Body of pancreas (tissue), 4 donors: Measurements from ENCODE around the gene NATD1.

ENCODE experiments used
- POLR2A ChIP-seq, 3 donors: fragments of 450-650 bp; IDR thresholded peaks; one replicate each; pipeline ENCODE4 v1.6.1; 2016; ENCODE audit warnings: antibody characterized with exemption in 3 of 3, mild to moderate bottlenecking in 2 of 3
- TF ChIP-seq, protein P1 (sequence below), 7 experiments: fragments of 450-650 bp in 4 of 7; fragments of 200-600 bp in 3 of 7; sonication (generic) in 3 of 7; IDR thresholded peaks; one replicate each; pipeline ENCODE4 v1.5.1; 2016 to 2019; ENCODE audit warnings: antibody characterized with exemption in 7 of 7

DNA sequence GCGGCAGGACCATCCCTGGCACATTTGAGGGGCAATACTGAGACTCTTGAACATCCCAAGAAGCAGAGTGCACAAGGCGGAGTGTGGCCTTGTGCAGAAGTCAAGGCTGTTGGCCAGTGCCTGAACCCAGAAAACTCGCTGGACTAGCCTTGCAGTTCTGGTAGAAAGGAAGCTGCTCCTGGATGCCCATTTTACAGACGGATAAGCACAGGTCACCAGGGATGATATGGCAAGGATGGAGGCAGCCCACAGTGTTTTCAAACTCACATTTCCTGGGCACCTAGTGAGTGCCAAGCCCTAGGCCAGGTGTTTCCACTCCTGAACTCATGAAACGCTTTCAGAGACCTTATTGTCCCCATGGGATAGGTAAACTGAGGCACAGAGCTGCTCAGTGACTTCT is 29.6 kb upstream of the NATD1 start:
- TF ChIP-seq, protein P1, sequence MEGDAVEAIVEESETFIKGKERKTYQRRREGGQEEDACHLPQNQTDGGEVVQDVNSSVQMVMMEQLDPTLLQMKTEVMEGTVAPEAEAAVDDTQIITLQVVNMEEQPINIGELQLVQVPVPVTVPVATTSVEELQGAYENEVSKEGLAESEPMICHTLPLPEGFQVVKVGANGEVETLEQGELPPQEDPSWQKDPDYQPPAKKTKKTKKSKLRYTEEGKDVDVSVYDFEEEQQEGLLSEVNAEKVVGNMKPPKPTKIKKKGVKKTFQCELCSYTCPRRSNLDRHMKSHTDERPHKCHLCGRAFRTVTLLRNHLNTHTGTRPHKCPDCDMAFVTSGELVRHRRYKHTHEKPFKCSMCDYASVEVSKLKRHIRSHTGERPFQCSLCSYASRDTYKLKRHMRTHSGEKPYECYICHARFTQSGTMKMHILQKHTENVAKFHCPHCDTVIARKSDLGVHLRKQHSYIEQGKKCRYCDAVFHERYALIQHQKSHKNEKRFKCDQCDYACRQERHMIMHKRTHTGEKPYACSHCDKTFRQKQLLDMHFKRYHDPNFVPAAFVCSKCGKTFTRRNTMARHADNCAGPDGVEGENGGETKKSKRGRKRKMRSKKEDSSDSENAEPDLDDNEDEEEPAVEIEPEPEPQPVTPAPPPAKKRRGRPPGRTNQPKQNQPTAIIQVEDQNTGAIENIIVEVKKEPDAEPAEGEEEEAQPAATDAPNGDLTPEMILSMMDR (IDR thresholded peaks at IDR 0.05) = no peak
- no peak for TF ChIP-seq POLR2A (IDR thresholded peaks at IDR 0.05)
